H1 (cell line): ENCODE data around the gene SOX6. TPM values are rescaled to one million over a fixed set of nuclear protein-coding genes. Genes with fewer than 3 reads are reported as not detected.

Source experiments
- ATF3 ChIP-seq: IDR thresholded peaks from 2 replicates; pipeline ENCODE4 v1.6.1; 2011; ENCODE audit warnings: low read depth, mild to moderate bottlenecking, low read length; ENCODE audit not compliant: insufficient read depth
- CHD7 ChIP-seq: fragments of 300-600 bp; sonication (generic); IDR thresholded peaks from 2 replicates; pipeline ENCODE4 v1.7.1; 2012; ENCODE audit warnings: low read length, moderate library complexity, mild to moderate bottlenecking, inconsistent platforms; ENCODE audit not compliant: insufficient replicate concordance
- POLR2AphosphoS5 ChIP-seq: IDR thresholded peaks from 2 replicates; pipeline ENCODE4 v1.6.1; 2011; ENCODE audit warnings: low read depth, low read length
- SIX5 ChIP-seq: IDR thresholded peaks from 2 replicates; pipeline ENCODE4 v1.6.1; 2011; ENCODE audit warnings: mild to moderate bottlenecking, low read depth, low read length
- SP2 ChIP-seq: IDR thresholded peaks from 2 replicates; pipeline ENCODE4 v1.6.1; 2012; ENCODE audit warnings: mild to moderate bottlenecking, low read length, inconsistent platforms
- SRF ChIP-seq: IDR thresholded peaks from 2 replicates; pipeline ENCODE4 v1.6.1; 2011; ENCODE audit warnings: mild to moderate bottlenecking, low read depth, low read length, moderate library complexity
- SUZ12 ChIP-seq: fragments of 200-600 bp; sonication (generic); IDR thresholded peaks from 2 replicates; pipeline ENCODE4 v1.6.1; 2012; ENCODE audit warnings: mild to moderate bottlenecking, inconsistent platforms, low read length, moderate library complexity, mixed read lengths
- TEAD4 ChIP-seq: IDR thresholded peaks from 2 replicates; pipeline ENCODE4 v1.6.1; 2012; ENCODE audit warnings: low read depth, low read length, inconsistent platforms, mixed read lengths
- ZNF274 ChIP-seq: IDR thresholded peaks from 2 replicates; pipeline ENCODE4 v1.7.0; 2012; ENCODE audit warnings: low read length, borderline replicate concordance; ENCODE audit errors: extremely low read depth
- polyA plus RNA-seq, 7 experiments: library from polyadenylated mRNA; depleted of rRNA in 3 of 7; stranded (reverse) in 5 of 7; unstranded in 2 of 7; fragments of >200 nt in 5 of 7; fragments of 200-250 nt in 2 of 7; gene quantifications; 1 replicate in 5 of 7; 2 replicates in 1 of 7; 4 replicates in 1 of 7; pipeline versions ENCODE4 v1.2.1 to v1.2.3, GENCODE V29; 2011 to 2013; ENCODE audit warnings: missing spikeins in 2 of 7, mixed read lengths in 2 of 7
- total RNA-seq: library from RNA; stranded (reverse); fragmentation: NEBNext Ultra II Directional; extraction: Animal tissue kit (Norgen Biotek cat#: 25700); gene quantifications from 2 replicates; pipeline ENCODE4 v1.2.1, GENCODE V29; 2021

Gene SOX6
- total and polyA plus RNA-seq, 2 of the 8 experiments (the other 6 are each of a cell fraction or from before 2014, with no cell fraction given): 0.09 TPM; not detected in 1

- no peak for TF ChIP-seq SRF
- peak; percentile 71 for TF ChIP-seq CHD7
- TF ChIP-seq ZNF274: 0 out of 2 replicates have a peak, but pooled peaks have one; percentile 15
- TF ChIP-seq SP2: no peak
- TF ChIP-seq SIX5: no peak
- peak; percentile 64; the same call in 1 of the 2 replicates for TF ChIP-seq POLR2AphosphoS5
- TF ChIP-seq TEAD4: peak; percentile 54; the same call in 1 of the 2 replicates
- no peak for TF ChIP-seq SUZ12
- TF ChIP-seq ATF3: no peak
Measured at GRCh38 chr11:16402654-16403447, 46.5 kb upstream of the SOX6 start (continued).
